Measurements from ENCODE around the gene LGI2. TPM values are rescaled to one million over a fixed set of nuclear protein-coding genes. Genes with fewer than 3 reads are reported as not detected.

Gene LGI2
- total RNA-seq, 1 experiment from 2014 or later, result 1.4 TPM

GRCh38 chr4:25033526-25033925 lies 2.8 kb upstream of the LGI2 start:
- no CpG with 5 or more reads among the region's 4 CpGs for WGBS (ENCODE audit: extremely low coverage, insufficient read length, low lambda C conversion rate)
- no peak for DNase-seq
- H3K18ac ChIP-seq (ENCODE audit: insufficient read length, low read depth, low read length), result no peak overlapping the region
- H2AFZ ChIP-seq (ENCODE audit: low read length), result no peak overlapping the region
- H3K4me1 ChIP-seq (ENCODE audit: insufficient read depth, low read length), result peaks cover 7% of the 10 kb centered on the region; the same call in 1 of the 2 replicates
- no peak overlapping the region for H2BK5ac ChIP-seq (ENCODE audit: insufficient read length, low read length)
- H3T11ph ChIP-seq (ENCODE audit: low read length), result no peak overlapping the region
- no peak overlapping the region for H2BK15ac ChIP-seq (ENCODE audit: low read depth, low read length)
- Mint-ChIP-seq H3K27me3 (ENCODE audit: low read depth) (peaks cover 74% of the 10 kb centered on the region), H3K27ac (no peak overlapping the region), H3K4me3 (no peak overlapping the region), H3K36me3 (ENCODE audit: insufficient read depth in 1 of 3, low read depth in 3 of 3) (peaks cover 0 to 5% (median 0%) of the 10 kb centered on the region in 3 experiments; a peak in 1 of 7 replicates), H3K9me3 (peaks cover 0 to 4% of the 10 kb centered on the region in 2 experiments; a peak in 4 of 5 replicates), H3K4me1 (peaks cover 14 to 22% of the 10 kb centered on the region in 2 experiments)
- H3K27ac ChIP-seq (ENCODE audit: insufficient read length, low read depth, low read length), result no peak overlapping the region
- H2BK20ac ChIP-seq (ENCODE audit: low read depth, low read length, poor library complexity, severe bottlenecking), result no peak overlapping the region
- H2BK120ac ChIP-seq (ENCODE audit: low read depth, low read length, poor library complexity, severe bottlenecking), result no peak overlapping the region
- no peaks in the 10 kb centered on the region for H3K9me3 ChIP-seq (ENCODE audit: control insufficient read depth, low read depth, low read length)
- H3K79me2 ChIP-seq (ENCODE audit: insufficient read depth, low read length), result no peaks in the 10 kb centered on the region
- TF ChIP-seq CTCF (conservative IDR thresholded peaks at IDR 0.05), result no peak
- H4K8ac ChIP-seq (replicated peaks; ENCODE audit: insufficient read length, low read depth, low read length), result no peak overlapping the region
- no peak overlapping the region for H4K91ac ChIP-seq (ENCODE audit: insufficient read length, low read depth, low read length)
- H4K20me1 ChIP-seq (ENCODE audit: control insufficient read depth, insufficient read depth, insufficient read length), result no peaks in the 10 kb centered on the region
- H3K14ac ChIP-seq (ENCODE audit: insufficient read depth, low read length), result no peak overlapping the region
- no peak overlapping the region for H3K4me2 ChIP-seq (ENCODE audit: insufficient read depth, insufficient read length, low read length)
- no peak overlapping the region for H3K23ac ChIP-seq (ENCODE audit: insufficient read length, low read depth, low read length)
- H3K9ac ChIP-seq (ENCODE audit: extremely low read depth, insufficient read length, low read length), result no peak overlapping the region
- H3K27me3 ChIP-seq (ENCODE audit: insufficient read depth, low read length), result peaks cover 13% of the 10 kb centered on the region; the same call in 1 of the 2 replicates
- no peak overlapping the region for H2AK5ac ChIP-seq (ENCODE audit: insufficient read length, low read length)
- H2BK12ac ChIP-seq (ENCODE audit: insufficient read length, low read depth, low read length), result no peak overlapping the region
- no peak overlapping the region for H3K56ac ChIP-seq (ENCODE audit: insufficient read length, low read depth, low read length)
- no peaks in the 10 kb centered on the region for H3K79me1 ChIP-seq (ENCODE audit: insufficient read depth, low read depth, low read length, poor library complexity, severe bottlenecking)
- no peak overlapping the region for H3K4ac ChIP-seq (ENCODE audit: low read depth, low read length)
- H4K5ac ChIP-seq (ENCODE audit: insufficient read length, low read depth, low read length), result no peak overlapping the region
- peaks cover 7% of the 10 kb centered on the region for H3K23me2 ChIP-seq (ENCODE audit: insufficient read length, low read depth, low read length, poor library complexity, severe bottlenecking)
